SKM-1 (cell line): ENCODE measurements around the gene NELFB.

ENCODE experiments used
- DNase-seq: peaks from one replicate; lab custom pipeline; 2025; ENCODE audit not compliant: unreplicated experiment; lab: John Stamatoyannopoulos, UW

Gene NELFB

DNA sequence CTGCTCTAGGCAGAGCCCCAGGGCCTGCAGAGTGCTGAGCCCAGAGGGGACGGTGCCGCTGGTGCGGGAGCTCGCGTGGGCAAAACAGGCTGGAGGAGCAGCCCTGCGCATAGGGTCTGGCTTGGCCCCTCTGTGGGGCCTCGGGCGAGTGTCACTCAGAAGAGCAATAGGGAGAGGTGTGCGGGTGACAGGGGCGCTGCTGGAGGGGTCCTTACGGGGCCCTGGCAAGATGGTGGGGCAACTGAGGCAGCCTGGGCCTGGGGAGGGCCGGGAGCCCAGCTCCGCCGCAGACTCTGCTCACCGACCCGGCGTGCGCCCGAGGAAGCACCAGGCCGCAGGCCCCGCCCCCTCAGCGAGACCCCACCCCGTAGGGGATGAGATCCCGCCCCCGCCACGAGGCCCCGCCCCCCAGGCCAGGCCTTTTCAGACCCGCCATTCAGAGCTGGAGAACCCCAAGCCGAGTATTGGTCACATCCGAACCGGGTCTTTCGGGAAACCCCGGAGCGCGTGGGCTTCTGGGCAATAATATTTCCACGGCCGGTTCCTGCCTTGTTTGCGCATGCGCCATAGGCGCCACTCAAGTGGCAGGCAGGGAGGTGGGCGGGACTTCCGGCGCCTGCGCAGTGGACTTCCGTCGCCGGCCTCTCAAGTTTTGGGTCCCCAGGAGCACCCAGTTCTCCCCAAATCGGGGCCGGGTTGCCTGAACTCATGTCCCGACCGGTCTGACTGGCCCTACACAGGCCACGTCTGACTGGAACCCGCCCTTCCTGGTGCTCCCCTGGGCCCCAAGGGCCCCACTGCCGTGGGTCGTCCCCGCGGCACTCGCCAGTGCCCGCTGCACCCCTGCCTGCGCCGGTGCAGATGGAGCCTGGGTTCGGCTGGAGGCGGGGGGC lies 31.8 kb upstream of the NELFB start:
- peak; percentile 97 for DNase-seq

DNA sequence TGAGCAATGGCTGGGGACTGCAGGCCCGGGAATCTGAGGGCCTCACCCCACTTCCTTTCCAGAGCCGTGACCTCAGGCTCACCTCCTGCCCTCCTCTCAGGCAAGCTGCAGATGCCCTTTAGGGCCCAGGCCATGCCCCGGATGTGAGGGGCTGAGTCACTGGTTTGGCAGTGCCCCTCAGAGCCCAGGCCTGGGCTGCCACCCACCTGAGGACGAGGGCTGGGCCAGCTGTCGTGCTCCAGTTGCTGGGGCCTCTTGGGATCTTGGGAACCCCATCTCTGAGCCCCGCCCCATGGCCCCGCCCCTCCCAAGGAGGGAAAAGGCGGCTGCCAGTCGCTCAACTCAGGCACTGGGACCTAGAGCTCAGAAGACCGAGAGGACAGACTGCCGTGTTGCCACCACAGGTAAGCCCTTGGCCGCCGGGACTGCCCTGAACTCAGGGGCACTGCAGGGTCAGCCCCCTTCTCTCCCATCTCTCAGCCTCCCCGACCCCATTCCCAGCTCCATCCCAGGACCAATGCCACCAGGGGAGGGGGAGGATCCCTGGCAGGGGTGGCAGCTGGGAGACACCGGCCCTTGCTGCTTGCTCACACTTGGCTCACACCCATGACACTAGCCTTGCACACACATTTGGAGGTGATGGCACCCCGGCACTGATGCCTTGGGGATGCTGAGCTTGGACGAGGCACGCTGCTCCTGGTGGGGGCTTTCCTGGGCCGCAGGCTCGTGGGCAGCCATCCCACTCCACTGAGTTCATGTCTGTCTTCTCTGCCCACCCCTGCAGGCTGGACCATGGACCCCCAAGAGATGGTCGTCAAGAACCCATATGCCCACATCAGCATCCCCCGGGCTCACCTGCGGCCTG lies 30.1 kb upstream of the NELFB start, which contains the start of gene CYSRT1:
Gene CYSRT1 (plus strand): TSS at position 345 of the 865 bp plus-strand sequence. CDS start 448 bp downstream, at position 793.
- no peak for DNase-seq

DNA sequence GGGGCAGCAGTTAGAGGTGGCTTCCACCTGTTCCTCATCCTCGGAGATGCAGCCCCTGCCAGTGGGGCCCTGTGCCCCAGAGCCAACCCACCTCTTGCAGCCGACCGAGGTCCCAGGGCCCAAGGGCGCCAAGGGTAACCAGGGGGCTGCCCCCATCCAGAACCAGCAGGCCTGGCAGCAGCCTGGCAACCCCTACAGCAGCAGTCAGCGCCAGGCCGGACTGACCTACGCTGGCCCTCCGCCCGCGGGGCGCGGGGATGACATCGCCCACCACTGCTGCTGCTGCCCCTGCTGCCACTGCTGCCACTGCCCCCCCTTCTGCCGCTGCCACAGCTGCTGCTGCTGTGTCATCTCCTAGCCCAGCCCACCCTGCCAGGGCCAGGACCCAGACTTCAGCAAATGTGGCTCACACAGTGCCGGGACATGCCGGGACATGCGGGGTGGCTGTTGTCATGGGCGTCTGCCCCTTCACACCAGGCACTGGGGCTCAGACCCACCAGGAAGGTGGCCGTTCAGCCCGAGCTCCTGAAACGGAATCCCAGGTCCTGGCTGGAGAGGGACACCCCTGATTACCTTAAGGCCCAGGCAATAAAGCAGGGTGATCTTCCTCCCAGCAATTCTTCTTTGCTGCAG lies 29.3 kb upstream of the NELFB start:
- no peak for DNase-seq

DNA sequence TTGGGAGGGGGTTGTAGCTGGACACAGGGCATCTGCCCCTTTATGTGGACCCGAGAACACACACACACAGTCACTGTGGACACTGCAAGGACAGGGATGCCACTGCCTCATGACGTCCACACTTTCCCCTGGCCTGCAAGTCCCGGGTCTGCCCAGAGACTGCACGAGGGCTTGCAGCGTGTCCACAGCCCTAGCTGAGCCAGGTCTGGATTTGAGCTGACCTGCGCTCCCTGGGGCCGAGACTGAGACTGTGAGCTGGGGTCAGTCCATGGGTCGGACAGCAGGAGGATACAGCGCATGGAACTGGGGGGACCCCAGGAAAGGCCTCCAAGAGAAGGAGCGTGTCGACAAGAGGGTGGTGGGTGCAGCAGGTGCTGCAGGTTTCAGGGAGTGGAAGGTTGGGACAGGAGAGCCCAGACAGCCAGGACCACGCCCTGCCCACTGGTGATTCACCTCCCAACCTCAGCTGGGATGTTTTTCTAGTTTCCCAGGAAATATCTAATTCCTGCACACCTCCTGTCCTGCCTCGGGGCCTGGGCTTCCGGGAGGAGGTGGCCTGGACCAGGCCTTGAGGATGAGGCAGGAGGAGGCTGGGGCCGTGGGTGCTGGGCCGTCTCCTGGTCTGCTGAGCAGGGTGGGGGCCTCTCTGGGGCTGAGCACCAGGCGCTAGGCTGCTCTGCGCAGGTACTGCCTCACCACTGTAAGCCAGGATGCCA lies 28.6 kb upstream of the NELFB start:
- DNase-seq = no peak

DNA sequence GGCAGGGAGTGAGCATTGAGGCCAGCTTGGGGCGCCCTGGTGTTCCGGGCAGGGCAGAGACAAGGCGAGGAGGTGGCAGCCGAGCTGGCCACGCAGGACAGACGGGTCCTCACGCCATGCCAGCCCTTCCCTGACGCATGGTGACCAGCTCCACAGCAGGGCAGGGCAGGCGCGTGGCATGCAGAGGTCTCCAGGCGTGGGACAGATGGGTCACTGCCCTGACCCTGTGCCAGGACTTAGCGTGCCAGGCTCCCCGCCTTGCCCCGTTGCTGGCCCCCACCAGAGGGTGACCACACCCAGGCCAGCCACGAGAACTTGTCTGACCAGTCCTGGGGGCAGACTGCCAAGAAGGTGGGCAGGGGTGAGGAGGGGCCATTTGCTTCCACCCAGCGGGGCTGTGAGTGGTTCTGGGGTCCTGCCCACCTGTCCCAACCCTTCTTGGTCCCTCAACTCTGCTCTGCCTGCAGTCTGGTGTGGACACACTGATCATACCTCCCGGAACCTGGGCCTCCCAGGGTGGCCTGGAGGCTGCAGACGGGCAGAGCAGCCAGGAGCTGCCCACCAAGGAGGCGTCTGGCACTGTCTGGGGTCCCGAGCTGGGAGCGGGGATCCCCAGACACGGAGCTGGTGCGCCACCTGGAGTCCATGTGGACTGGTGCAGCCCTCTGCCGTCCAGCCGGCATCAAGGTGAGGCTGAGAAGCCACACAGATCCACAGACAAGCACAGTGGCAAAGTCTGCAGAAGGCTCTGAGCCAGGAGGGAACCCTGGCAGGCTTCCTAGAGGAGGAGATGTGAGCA lies 27.9 kb upstream of the NELFB start, which contains the start of gene RNF224:
Gene RNF224 (plus strand): TSS at position 449 of the 799 bp plus-strand sequence. CDS start 834 bp downstream, outside the sequence.
- DNase-seq = peak; percentile 55

DNA sequence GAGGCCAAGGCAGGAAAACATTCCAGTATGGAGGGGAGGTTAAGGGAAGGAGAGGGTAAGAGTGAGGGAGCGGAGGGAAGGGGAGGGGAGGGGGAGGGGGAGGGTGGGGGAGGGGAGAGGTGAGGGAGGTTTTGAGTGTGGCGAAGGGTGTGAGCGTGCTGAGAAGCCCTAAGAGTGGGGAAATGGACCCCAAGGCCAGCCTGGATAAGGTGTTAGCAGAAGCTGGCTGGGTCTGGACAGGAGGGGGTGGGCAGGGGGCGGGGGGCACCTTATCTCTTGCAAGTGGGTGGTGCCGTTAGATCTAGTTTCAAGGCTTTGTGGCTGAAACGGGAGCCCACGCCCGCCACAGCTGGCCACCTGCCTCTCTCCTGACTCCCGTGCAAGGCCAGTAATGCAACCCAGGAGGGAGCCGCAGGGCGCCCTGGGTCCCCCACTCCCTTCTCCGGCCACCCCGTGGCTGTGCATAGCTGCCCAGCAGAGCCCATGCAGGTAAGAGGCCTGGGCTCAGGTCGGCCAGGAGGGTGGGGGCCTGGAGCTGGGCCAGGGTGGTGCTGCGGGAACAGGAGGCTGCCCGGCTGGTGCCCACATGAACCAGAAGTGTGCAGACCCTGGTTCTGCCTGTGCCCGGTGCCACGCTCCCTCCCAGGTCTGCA lies 27.1 kb upstream of the NELFB start:
- no peak for DNase-seq

DNA sequence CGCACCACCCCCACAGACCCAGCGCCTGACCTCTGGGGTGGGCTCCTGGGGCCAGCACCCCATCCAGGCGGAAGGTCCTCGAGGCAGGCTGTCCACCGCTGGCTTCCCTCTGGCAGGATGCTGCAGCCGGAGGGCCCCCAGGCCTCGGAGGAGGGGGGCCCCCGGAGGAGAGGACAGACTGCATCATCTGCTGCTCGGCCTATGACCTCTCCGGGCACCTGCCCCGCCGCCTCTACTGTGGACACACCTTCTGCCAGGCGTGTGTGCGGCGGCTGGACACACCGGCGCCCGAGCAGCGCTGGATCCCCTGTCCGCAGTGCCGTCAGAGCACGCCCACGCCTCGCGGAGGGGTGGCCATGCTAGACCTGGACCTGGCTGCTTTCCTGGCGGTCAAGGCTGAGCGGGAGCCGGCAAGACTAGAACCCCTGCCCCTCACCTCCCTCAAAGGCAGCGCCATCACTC lies 26.6 kb upstream of the NELFB start:
- DNase-seq = no peak

DNA sequence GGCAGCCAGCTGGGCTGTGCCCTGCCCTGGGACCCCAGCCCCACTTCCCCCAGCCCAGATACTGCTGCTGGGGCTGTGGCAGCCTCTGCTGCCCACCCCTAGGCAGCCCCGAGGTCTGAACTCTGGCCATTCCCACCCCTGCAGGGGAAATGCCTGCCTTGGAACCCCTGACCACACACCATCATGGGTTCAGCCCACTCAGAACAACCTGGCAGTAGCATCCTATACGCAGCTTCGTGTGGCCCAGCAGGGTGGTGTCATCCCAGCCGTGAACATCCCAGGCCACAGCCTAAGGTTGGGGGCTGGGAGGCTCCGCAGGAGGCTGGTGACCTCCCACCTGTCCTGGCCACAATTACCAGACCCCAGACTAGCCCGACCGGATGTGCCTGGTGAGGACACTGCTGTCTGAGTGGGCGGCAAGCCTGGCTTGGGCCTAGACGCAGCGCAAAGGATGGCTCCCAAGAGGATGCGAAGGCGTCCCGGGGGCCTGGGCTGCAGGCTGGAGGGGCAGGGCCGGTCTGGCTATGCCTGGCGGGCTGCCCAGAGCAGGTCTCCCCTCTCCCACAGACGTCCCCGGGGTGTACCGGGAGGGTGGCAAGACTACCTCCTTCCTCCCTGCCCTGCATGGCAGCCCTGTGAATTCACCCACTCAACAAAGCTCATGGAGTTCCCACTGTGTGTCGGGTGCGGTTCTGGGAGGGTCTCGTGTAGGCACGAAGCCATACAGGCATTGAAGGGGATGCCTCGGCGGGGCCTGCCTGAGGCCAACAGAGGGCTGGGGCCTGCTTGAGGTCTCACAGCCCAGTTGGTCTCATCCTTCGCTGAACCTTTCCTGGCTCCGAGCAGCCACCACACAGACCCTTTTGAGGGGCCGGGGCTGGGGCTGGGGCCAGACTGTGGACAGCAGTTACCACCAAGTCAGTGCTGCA lies 25.9 kb upstream of the NELFB start:
- DNase-seq = no peak

DNA sequence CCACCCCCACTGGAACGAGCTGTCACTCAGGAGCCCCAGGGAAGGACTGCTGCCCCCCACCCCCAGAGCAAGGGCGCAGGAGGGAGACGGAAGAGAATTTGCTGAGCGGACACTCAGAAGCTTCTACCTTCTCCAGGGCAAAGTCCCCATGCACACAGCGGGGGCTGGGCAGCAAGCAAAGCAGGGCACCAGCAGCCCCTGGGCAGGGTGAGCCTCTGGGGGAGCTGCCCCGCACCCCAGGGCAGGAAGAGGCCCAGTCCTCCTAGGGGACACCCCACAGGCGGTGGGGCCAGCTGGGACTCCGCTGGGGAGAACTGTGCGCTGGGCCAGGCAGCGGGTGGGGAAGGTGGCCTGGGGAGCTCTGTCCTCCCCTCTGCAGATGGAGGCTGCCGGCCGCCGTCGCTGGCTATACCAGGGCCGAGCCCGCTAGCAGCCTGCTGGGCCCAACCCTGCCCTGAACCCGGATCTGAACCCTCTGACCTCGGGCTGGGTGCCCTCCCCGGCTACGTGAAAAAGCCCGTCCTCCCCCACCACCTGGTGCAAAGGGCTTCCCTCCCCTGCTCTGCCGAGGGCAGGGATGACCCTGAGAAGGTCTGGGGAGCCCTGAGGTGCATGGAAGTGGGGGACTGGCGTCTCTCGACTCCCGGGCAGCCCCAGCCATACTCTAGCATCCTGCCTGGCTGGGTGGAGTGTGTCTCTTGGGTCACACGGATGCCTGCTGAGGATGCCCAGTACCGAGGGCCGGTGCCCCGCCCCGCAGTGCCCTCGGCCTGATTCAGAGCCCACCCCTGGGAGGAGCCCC lies 25.0 kb upstream of the NELFB start:
- no peak for DNase-seq

DNA sequence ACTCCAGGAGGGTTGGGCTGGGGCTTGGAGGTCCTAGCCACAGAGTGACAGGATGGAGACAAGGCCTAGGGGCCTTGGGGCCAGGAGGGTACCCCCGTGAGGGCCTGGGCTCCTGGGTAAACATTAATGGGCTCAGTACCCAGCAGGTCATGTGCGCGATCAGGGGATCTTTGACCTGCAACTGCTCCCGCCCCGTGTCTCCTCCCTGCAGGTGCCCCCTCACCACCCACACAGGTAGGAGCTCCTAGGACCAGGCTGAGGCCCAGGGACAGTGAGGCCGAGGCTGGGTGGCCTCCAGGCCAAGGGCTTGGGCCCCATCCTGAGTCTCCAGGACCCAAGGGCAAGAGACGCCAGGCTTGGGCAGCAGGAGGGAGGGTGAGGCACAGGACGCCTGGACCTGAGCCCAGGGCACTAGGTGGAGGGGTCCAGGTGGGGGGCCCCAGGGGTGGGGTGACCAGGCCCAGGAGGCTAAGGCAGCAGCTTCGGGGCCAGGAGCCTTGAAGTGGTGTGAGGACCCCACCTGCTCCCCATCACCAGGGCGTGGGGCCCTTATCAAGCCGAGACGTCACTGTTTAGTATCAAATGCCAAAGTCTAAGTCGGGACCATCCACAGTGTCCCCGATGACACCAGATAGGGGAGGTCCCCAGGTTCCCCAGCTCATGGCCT lies 24.3 kb upstream of the NELFB start, which contains the start of gene SLC34A3:
Gene SLC34A3 (plus strand): TSS at position 197 of the 667 bp plus-strand sequence. CDS start 802 bp downstream, outside the sequence.
- no peak for DNase-seq

DNA sequence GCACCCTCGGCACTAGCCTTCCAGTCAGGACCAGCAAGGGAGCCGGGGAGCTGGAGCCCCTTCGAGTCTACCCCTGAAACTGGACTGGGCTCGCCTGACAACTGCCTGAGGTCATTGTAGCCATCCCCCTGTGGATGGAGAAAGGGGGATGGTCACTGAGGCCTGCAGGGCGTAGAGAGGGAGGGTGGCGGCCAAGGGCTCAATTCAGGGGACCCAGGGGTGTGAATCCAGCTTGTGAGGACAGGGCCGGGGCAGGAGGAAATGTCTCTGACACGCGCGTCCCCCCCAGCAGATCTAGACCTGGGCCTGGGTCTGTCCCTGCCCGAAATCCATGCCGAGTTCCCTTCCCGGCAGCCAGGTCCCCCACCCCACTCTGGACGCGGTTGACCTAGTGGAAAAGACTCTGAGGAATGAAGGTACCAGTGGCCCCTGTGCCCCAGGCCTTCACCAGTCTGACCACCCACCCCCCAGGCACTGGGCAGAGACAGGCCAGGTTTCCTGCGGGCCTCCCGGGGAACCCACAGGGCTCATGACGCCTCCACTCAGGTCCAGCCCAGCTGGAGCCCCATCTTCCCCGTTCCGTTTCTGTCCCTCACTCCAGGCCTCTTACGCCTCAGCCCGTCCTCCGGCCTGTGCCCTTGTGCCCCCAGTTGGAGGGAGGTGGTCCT lies 23.6 kb upstream of the NELFB start:
- DNase-seq = no peak

DNA sequence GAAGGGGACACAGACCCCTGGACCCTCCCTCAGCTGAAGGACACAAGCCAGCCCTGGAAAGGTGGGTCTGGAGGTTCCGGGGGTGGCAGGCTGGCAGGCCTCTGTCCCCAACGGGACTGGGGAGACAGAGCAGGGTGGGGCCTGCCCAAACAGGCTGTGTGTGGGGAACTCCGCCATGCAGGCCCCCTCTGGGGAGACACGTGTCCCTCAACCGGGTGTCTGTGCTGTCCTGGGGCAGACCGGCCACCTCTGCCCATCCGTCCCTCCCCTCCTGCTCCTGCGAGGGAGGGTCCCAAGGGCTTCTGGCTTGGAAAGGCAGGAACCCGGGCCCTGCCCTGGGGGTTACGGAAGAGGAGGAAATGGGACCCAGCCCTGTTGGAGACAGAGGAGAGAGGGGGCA lies 23.0 kb upstream of the NELFB start:
- DNase-seq = no peak

DNA sequence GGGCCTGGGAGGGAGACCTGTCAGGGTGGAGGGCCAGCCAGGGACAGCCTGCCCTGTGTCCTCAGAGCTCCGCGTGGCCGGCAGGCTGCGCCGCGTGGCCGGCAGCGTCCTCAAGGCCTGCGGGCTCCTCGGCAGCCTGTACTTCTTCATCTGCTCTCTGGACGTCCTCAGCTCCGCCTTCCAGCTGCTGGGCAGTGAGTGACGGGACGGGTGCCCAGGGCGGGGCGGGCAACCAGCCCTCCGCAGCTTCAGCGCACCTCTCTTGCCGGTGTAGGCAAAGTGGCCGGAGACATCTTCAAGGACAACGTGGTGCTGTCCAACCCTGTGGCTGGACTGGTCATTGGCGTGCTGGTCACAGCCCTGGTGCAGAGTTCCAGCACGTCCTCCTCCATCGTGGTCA lies 22.6 kb upstream of the NELFB start:
- no peak for DNase-seq

DNA sequence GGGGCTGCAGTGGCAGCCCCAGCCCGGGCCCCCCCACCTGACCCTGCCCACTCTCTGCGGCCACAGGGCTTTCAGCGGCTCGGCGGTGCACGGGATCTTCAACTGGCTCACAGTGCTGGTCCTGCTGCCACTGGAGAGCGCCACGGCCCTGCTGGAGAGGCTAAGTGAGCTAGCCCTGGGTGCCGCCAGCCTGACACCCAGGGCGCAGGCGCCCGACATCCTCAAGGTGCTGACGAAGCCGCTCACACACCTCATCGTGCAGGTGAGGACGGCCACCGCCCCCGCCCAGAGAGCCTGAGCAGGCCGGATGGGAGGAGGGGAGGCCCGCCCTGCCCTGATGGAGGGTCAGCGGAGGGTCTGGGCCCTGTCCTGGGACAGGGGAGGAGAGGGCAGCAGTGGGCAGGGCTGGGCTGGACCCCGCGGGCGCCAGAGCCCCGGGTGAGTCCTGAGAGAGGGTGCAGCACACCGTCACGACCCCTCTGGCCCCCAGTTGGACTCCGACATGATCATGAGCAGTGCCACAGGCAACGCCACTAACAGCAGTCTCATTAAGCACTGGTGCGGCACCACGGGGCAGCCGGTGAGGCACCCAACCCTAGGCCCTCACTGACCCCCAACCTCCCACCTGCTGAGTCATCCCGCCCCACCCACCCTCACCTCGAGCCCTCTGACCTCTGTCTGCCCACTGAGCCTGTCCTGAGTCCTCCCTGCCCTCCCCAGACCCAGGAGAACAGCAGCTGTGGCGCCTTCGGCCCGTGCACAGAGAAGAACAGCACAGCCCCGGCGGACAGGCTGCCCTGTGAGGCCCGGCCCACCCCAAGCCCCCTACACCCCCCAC lies 21.8 kb upstream of the NELFB start:
- DNase-seq = no peak

DNA sequence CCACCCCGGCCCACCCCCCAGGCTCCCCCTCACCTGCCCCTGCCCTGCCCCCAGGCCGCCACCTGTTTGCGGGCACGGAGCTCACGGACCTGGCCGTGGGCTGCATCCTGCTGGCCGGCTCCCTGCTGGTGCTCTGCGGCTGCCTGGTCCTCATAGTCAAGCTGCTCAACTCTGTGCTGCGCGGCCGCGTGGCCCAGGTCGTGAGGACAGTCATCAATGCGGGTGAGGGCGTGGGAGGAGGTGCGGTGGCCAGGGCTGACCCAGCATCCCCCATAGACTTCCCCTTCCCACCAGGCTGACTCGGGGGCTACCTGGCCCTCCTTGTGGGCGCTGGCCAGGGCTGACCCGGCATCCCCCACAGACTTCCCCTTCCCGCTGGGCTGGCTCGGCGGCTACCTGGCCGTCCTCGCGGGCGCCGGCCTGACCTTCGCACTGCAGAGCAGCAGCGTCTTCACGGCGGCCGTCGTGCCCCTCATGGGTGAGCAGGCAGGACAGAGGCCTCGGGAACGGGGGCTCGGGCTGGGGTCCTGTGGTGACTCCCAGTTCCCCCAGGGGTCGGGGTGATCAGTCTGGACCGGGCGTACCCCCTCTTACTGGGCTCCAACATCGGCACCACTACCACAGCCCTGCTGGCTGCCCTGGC lies 21.0 kb upstream of the NELFB start:
- DNase-seq = no peak
